ENCODE measurements around the gene TRAF2. TPM values are rescaled to one million over a fixed set of nuclear protein-coding genes. Genes with fewer than 3 reads are reported as not detected.

The TRAF2 gene
- total and polyA plus RNA-seq, 2 of the 13 experiments (the other 11 are each of a cell fraction or from before 2014, with no cell fraction given) = 12.4 to 13.6 TPM

- TF ChIP-seq ZNF747 (CRISPR knock-in tag; IDR thresholded peaks at IDR 0.05; ENCODE audit: borderline replicate concordance) (no peak), DZIP1 (CRISPR knock-in tag; IDR thresholded peaks at IDR 0.05) (no peak), FUBP1 (CRISPR knock-in tag; IDR thresholded peaks at IDR 0.05; ENCODE audit: borderline replicate concordance) (no peak), ZFAT (CRISPR knock-in tag; conservative IDR thresholded peaks at IDR 0.05) (no peak), NONO (IDR thresholded peaks at IDR 0.05) (no peak), NONO (CRISPR knock-in tag; conservative IDR thresholded peaks at IDR 0.05) (peak; percentile 39; the same call in 1 of the 2 replicates), BRD4 (CRISPR knock-in tag; IDR thresholded peaks at IDR 0.05) (no peak), ARNT (IDR thresholded peaks at IDR 0.05) (no peak), HOXA3 (CRISPR knock-in tag; IDR thresholded peaks at IDR 0.05) (0 out of 2 replicates have a peak, but pooled peaks have one; percentile 24), RBM39 (IDR thresholded peaks at IDR 0.05; ENCODE audit: low read depth, low read length, poor library complexity, severe bottlenecking) (peak; percentile 9), CTCF (CRISPR knock-in tag; IDR thresholded peaks at IDR 0.05) (peak; percentile 17; the same call in 1 of the 2 replicates), TBX2 (CRISPR knock-in tag; IDR thresholded peaks at IDR 0.05; ENCODE audit: borderline replicate concordance) (no peak), HDAC2 (CRISPR knock-in tag; IDR thresholded peaks at IDR 0.05) (no peak; the same call in 1 of the 2 replicates), NAIF1 (CRISPR knock-in tag; IDR thresholded peaks at IDR 0.05; ENCODE audit: borderline replicate concordance) (no peak), SRSF1 (optimal IDR thresholded peaks at IDR 0.05; ENCODE audit: low read depth, low read length) (peak; percentile 24), ZNF607 (CRISPR knock-in tag; IDR thresholded peaks at IDR 0.05; ENCODE audit: borderline replicate concordance) (peak; percentile 7; the same call in 1 of the 2 replicates), FOSL1 (CRISPR knock-in tag; IDR thresholded peaks at IDR 0.05; ENCODE audit: borderline replicate concordance) (no peak), SP140L (CRISPR knock-in tag; IDR thresholded peaks at IDR 0.05; ENCODE audit: borderline replicate concordance) (no peak), MXD4 (CRISPR knock-in tag; IDR thresholded peaks at IDR 0.05) (peak; percentile 47; the same call in 1 of the 2 replicates)
- TF ChIP-seq, protein P1, sequence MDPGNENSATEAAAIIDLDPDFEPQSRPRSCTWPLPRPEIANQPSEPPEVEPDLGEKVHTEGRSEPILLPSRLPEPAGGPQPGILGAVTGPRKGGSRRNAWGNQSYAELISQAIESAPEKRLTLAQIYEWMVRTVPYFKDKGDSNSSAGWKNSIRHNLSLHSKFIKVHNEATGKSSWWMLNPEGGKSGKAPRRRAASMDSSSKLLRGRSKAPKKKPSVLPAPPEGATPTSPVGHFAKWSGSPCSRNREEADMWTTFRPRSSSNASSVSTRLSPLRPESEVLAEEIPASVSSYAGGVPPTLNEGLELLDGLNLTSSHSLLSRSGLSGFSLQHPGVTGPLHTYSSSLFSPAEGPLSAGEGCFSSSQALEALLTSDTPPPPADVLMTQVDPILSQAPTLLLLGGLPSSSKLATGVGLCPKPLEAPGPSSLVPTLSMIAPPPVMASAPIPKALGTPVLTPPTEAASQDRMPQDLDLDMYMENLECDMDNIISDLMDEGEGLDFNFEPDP (CRISPR knock-in tag; conservative IDR thresholded peaks at IDR 0.05) = no peak
Observed at GRCh38 chr9:136945333-136946227, 59.3 kb downstream of the TRAF2 start (continued).
